WTC11 (cell line): Measurements from ENCODE around the gene RHOA.

Experiments
- CREM ChIP-seq: sonication (generic); formaldehyde crosslinking; IDR thresholded peaks from 2 replicates; pipeline ENCODE4 v1.8.1; 2022; ENCODE audit warnings: mild to moderate bottlenecking, missing genetic modification reagents, moderate library complexity
- CTCF ChIP-seq: fragments of 200-600 bp; IDR thresholded peaks from 2 replicates; pipeline ENCODE4 v1.8.0; 2022; ENCODE audit warnings: antibody characterized with exemption
- KAT7 ChIP-seq: sonication (generic); formaldehyde crosslinking; IDR thresholded peaks from 2 replicates; pipeline ENCODE4 v1.8.1; 2023; ENCODE audit warnings: missing genetic modification reagents, mild to moderate bottlenecking, borderline replicate concordance
- SMAD3 ChIP-seq: sonication (generic); formaldehyde crosslinking; IDR thresholded peaks from 2 replicates; pipeline ENCODE4 v1.8.0; 2022; ENCODE audit warnings: missing genetic modification reagents, mild to moderate bottlenecking, borderline replicate concordance
- TEAD1 ChIP-seq: sonication (generic); formaldehyde crosslinking; IDR thresholded peaks from 2 replicates; pipeline ENCODE4 v1.8.0; 2022; ENCODE audit warnings: mild to moderate bottlenecking, missing genetic modification reagents
- ZNF423 ChIP-seq: fragments of 250-450 bp; sonication (Bioruptor Pico); IDR thresholded peaks from 2 replicates; pipeline ENCODE4 v2.1.2; 2022; ENCODE audit warnings: mild to moderate bottlenecking, moderate library complexity
- ZNF532 ChIP-seq: fragments of 250-450 bp; sonication (Bioruptor Pico); IDR thresholded peaks from 2 replicates; pipeline ENCODE4 v1.9.0; 2021; ENCODE audit warnings: mild to moderate bottlenecking, borderline replicate concordance

GRCh38 chr3:49403891-49404290 lies 7.9 kb downstream of the RHOA start:
- TF ChIP-seq CTCF (no peak), SMAD3 (no peak), TEAD1 (CRISPR knock-in tag) (no peak), CREM (CRISPR knock-in tag) (no peak), ZNF532 (CRISPR knock-in tag) (no peak), ZNF423 (CRISPR knock-in tag) (no peak), KAT7 (CRISPR knock-in tag) (no peak)
